HL-60 (cell line): ENCODE data around the gene PECR.

Experiments
- POLR2AphosphoS5 ChIP-seq: IDR thresholded peaks from 2 replicates; pipeline ENCODE4 v1.6.1; 2012; ENCODE audit warnings: low read depth
- TF ChIP-seq, protein P1 (sequence below): IDR thresholded peaks from one replicate; pipeline ENCODE4 v1.5.1; 2011; ENCODE audit warnings: low read length, control low read depth, inconsistent platforms; ENCODE audit not compliant: insufficient read depth

DNA sequence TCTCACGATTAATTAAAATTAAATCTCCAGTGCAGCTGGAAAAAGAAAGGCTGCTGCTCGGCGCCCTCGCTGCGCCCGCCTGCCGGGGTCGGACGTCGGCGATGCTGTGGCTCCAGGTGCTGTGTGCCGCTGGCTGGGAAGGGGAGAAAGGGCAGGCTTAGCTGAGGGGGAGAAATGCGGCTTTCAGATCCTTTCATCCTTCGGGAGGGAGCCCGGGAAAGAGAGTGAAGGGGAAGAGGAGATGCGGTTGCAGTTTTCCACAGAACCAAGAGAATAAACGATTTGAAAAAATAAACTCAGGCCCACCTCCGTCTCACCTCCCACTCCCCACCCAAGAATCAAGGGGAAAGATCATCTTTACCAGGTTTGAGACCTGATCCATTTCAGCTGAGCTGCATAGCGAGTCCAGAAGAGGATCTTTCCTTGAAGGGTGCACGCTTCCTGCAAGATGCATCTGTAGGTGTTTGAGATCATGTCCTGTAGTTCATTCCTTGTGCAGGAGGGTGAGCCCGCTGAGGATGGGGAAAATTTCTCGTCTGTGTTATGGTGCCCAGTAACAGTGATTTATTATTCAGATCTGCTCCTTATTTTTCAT, 605 bp upstream of the PECR start:
- TF ChIP-seq, protein P1, sequence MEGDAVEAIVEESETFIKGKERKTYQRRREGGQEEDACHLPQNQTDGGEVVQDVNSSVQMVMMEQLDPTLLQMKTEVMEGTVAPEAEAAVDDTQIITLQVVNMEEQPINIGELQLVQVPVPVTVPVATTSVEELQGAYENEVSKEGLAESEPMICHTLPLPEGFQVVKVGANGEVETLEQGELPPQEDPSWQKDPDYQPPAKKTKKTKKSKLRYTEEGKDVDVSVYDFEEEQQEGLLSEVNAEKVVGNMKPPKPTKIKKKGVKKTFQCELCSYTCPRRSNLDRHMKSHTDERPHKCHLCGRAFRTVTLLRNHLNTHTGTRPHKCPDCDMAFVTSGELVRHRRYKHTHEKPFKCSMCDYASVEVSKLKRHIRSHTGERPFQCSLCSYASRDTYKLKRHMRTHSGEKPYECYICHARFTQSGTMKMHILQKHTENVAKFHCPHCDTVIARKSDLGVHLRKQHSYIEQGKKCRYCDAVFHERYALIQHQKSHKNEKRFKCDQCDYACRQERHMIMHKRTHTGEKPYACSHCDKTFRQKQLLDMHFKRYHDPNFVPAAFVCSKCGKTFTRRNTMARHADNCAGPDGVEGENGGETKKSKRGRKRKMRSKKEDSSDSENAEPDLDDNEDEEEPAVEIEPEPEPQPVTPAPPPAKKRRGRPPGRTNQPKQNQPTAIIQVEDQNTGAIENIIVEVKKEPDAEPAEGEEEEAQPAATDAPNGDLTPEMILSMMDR, result no peak
- TF ChIP-seq POLR2AphosphoS5, result no peak
